A204.1 (cell line): ENCODE measurements around the gene ZMYND10.
"Not testable (repeated sequence)": the region's sequence is repeated elsewhere in the genome, so short reads cannot be mapped to it uniquely, and the experiment has no call there.

Experiments used
- FAIRE-seq: peaks from 2 replicates; lab custom pipeline; 2012; peaks lifted over from hg19 to GRCh38; lab: Jason Lieb, UNC

Gene ZMYND10

DNA sequence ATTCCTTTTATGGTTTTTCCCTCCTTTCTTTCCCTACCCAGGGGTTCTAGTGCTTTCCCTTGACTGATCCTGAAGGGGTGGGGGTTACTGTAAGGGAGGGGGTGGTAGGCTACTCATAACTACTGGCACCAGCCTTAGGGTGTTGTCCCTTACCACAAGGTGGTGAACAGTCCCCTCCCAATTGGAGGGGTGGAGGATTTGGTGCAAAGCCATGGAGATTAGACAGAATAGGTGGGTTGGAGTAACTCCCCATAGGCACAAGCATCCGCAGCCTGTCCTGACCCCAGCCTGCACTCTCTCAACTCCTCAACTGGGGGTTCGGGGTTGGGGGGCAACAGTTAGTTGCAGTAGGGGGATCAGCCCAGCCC lies 20.4 kb downstream of the ZMYND10 start:
- no peak for FAIRE-seq

DNA sequence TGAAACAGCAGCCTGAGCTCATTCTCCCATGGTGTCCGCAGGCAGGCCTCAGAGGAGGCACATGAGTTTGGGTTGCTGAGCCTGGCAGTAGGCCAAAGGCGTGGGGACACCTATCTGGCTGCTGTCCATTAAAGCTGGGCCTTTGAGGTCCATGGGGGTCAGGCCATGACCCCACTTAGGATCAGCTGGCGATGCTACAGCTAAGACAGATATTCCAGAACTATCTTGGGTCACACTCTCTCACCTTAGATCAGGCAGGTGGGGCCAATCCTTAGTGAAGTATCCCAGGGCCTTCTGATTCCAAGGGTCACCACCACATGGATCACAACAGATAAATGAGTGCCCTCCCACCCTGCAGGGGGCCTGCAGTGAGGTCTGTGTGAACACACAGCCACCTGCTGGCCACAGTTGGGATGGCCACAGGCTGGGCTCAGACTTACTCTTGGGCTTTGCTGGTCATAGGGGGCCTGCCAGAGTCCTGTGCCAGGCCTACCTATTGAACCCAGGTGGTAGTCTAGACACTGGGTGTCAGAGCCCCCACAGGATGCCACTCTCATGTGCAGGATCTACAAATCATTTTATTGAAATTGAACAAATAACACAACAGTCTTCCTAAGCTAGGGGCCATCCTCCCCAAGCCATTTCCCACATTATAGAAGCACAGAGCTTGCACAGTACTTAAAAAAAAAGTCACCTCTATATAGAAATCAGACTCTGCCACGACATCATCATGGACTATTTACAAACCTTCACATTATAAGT lies 21.0 kb downstream of the ZMYND10 start:
- no peak for FAIRE-seq

DNA sequence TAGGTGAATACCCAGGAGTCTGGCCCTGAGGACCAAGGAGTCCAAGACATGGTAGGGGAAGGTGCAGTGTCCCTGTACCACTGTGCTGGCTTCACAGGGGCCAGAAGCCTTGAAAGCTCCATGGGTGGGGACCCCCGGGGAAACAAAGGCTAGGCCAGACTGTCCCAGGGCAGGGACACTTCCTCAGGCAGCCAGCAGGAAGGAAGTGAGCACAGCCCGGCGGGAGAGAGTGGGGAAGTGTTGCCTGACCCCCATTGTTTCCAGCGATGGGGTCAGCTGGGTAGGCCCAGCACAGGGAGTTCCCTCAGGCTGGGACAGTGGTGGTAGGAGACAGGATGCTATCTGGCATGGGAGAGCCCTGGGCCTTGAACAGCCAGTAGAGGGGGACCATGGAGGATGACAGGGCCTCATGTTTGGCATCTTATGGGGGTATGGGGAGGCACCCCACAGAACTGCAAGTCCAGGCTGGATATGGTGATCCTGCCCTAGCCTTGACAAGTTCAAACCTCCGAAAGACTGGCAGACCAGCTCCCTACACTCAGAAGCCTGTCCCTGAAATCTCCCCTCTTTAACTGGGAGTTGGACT lies 21.8 kb downstream of the ZMYND10 start:
- no peak for FAIRE-seq

DNA sequence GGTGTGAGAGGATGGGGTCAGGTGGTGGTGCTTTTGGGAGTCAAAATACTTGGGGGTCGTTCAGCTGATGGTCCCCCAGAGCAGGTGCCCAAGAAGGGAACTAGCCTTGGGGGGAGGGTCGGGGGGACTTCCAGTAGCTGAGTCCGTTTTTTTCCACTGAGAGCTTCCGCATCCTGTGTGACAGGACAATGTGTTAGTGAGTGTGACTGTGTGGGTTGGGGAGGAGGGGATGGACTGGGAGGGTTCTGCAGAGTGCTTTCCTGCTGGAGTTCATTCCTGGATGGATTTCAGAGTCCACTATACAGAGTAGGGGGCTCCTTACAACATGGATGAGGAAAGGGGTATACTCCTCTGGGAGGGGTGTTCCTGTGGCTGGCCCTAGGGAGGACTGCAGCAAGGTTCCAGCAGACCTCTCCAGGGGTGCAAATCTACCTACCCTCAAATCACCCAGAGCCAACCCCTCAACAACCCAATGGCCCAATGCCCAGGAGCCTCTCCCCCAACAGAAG lies 22.4 kb downstream of the ZMYND10 start:
- no peak for FAIRE-seq

DNA sequence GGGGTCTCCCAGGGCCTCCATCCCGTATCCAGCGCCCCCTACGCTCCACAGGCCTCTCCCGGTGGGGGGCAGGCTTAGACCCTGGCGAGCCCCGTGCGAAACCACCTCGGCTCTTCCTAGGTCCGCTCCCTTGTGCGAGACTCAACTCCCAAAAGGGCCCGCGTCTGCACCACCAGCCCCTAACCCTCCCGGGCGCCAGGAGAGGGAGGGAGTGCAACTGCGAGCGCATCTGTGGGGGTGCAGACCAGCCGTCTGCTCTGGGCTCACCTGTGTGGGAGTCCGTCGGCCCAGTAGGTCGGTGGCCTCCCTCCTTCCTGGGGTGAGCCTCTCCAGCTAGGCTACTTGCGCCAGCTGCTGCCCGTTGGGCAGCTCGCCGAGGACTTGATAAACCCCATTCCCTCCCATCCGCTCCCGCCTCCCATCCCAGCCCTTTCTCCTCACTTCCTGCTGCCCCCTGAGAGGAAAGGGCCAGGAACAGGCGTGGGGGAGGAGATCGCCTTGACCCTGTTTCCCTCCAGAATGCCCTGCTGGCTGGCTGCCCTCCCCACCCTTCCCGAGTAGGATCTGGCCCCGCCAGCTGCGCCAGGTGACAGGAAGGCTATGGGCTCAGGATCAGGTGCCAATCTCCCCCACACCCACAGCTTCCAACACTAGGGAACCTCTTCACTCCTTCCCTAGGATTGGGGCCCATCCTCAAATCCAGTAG lies 23.0 kb downstream of the ZMYND10 start, which contains the start of gene HYAL2:
Gene HYAL2, minus strand, starts transcription at position 360 of the 706 bp plus-strand sequence. CDS start 2,256 bp downstream, outside the sequence.
- no peak for FAIRE-seq

DNA sequence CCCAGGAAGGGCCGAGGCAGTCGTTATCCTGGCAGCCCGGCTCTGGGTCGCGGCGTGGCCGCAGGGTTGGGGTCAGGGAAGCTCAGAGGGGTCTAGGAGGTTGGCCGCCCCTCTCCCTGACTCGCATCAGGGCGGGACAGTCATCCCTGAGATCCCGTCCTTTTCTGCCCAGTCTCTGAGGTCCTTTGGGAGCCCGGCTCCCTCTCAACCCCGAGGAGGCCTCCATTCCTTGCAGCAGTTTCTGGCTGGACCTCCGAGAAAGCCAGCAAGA lies 23.5 kb downstream of the ZMYND10 start:
- FAIRE-seq: no peak

DNA sequence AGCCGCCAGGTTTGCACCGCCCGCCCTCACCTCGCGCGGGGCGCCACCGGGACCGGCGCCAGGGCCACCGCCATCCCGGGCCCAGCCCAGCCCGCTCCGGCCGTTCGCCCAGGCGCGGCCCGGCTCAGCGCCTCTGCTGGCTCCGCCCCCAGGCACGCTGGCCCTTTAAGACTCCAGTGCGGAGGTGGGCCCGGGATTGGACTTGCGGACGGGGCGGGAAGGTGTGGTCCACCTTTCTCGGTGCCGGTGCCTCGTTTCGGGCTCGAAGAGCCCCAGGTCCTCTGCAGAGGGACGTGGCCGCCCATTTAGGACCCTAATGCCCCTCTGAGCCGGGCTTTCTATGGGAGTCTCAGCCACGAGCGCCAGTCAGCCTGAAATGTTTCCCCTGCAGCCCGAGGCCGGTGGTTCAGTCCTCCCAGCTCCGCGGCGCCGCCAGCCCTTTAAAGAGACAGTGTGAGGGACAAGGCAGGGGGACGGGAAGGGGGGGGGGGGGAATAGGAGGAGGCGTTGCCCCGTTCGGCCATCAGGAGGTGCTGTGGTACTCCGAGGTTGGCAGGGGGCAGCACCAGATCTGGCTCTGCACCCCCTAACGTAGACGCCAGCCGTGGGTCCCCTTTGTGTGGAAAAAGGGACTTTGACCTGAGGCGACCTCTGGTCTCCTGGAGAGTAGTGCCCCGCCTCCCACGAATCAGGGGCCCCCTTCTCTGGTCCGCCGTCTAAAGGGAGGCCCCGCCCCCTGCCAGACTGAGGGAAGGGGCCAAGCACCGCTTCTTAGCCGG lies 24.0 kb downstream of the ZMYND10 start:
- no peak for FAIRE-seq

DNA sequence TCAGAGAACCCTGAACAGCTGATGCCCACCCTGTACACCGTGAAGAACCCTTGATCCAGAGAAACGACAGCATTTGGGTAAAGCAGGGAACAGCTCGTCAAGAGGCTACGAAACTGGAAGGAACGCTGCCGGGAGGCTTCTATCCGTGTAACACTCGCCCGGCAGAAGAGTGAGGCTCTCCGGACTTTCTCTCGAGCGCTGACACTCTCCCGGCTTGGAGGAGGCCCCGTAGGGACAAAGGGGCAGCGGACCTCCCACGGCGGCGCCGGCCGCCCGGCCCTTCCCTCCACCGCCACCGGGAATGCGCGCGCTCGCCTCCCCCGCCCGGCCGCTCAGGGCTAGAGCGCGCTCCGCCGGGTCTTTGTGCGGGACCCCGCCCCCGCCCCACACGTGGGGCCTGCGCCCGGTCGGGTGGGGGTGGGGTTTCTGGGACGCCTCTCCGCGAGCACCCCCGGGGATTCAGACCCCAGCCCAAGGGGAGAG lies 24.6 kb downstream of the ZMYND10 start:
- FAIRE-seq: no peak

DNA sequence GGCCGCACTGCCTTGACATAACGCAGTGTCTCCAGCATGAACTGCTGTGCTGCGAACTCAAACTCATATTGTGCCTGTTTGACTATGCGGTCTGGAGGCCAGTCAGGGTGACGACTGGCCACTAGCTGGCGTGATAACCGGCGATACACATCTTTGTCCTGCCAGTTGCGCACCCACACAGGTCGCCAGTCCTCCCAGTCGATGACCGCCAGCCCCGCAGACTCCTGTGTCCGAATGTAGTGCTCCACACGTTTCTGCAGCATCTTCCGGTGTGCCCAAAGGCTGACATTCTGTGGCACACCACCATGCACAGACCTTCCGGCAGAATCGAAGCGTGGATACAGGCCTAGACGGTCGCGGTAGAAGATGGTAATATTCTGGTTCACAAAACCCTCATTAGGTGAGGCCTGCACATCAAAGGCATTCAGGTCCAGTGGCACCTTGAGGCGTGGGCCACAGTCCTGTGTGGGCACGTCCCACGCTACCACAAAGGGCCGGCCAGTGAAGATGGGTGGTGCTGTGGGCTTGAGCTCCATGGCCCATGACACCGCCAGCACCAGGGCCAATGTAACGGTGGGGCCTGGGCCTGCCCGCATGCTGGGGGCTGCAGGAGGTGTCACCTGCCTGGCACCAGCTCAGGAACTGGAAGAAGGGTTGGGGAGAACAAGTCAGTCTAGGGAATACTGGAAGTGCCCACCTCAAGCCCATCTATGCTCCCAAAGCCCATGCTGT lies 25.5 kb downstream of the ZMYND10 start:
- FAIRE-seq: no peak

DNA sequence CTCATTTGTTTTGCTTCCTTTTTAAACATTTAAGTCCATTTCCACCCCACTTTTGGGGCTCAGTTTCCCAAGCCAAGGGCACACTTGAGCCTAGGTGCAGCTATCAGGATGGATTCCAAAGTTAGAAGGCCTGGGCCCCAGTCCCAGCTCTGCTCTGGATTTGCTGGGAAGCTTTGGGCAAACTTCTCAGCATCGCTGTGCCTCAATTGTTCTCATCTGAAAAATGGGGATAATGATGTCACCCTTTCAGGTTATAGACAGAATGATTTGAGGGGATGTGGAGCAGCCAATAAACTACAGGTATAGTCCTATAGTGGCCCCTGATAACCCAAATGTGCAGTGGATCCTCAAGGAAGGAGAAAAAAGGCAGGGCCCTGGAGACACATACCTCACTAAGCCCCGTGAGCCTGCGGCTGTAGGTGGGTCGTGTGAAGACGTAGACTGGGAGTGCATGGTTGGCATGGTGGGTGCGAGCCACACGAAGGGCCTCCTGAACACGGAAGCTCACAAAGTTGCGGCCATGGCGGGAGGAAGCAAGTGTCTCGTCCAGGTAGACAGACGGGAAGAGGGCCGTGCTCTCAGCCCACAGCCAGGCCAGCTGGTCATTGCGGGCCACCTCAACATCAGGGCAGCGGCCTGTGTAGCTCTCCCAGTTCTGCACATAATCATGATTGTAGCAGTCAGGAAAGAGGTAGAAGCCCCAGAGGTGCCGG lies 26.2 kb downstream of the ZMYND10 start:
- FAIRE-seq: no peak

DNA sequence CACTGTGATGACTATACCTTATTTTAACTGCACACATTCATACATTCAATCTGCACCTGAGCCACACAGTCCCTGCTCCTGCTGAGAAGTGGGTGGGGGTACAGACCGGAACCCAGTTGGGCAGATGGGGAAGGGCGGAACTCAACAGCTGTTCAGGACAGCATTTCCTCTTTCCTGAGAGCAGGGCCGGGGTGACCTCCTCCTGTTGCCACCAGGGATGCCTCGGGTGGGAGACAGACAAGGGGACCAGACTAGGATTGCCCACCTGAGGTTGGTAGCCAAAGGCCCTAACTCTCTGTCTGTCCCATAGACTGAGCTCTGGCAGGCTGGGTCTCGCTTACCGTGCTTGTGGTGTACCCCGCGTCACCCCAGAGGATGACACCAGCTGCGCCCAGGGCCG lies 26.9 kb downstream of the ZMYND10 start:
- no peak for FAIRE-seq

DNA sequence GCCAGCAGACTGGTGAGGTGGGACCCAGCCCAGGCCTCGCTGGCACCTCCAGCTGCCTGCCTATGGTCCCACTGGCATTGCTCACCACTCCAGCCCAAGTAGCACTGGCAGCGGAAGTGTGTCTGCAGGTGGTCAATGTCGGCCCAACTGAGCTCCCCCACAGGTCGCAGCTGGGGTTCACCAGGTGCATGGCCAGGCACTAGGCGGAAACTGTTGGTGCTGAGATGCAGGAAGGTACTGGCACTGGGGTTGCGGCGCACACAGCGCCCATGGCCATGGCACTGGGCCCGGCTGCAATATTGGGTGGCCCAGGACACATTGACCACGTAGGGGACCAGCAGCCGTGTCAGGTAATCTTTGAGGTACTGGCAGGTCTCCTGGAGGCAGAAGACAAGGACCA lies 27.4 kb downstream of the ZMYND10 start:
- FAIRE-seq: no peak

DNA sequence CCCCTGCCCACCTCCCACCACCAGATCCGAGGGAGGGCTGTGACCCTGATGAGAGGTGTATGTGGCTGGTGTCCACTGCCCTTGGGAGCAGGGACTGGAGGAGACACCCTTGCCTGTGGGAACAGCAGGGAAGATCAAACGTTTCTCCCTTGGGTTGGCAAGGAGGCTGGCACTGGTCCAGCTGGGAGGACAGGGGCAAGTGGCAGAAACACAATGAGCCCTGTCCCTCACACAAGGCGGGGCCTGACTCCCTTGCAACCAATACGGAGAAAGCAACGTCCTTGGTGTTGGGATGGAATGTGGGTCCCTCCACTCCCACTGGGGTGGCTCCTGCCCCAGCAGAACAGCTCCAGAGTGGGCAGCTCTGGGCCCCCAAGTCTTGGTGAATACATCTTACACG lies 28.2 kb downstream of the ZMYND10 start:
- FAIRE-seq: no peak

DNA sequence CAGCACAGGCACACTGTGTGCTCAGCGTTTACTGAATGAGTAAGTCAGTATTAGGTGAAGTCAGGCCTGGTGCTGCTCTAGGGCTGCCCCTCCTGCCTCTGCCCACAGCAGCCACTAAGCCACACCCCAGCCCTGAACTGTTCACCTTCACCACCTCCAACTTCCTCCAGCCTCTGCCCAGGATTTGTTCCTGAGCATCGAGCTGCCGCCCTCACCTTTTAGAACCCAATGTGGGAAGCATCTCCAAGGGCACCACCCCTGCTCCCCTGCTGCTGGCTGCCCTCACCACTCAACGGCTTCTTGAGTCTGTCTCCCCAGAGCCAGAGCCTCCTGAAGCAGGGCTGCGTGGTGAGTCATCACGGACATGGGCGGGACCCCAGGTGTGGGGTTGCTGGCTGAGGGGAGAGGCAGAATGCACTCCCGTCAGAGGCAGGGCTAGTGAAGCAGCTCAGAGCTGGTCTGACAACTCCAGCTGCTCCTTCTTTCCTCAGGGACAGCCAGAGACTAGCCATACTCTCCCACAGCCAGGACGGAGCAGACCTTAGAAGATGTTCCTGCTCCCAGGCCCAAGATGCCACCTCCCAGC lies 28.8 kb downstream of the ZMYND10 start:
- FAIRE-seq: no peak

DNA sequence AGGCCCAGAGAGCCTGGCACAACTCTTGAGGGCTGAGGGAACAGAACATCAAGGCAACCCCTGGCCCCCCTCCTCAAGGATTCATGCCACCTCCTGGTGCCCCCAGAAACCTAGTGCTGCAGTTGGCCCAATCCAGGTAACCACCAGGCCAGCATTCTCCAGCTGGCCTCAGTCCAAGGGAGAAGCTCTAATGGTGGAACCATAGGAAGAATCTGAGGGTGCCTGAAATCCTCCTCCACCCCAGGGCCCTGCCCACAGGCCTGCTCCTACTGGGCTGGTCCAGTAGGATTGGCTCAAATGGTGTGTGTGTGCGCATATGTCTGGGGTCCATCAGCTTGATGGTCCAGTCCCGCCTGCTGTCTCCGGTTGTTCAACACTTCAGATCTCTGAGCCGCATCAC lies 30.7 kb downstream of the ZMYND10 start:
- no peak for FAIRE-seq

DNA sequence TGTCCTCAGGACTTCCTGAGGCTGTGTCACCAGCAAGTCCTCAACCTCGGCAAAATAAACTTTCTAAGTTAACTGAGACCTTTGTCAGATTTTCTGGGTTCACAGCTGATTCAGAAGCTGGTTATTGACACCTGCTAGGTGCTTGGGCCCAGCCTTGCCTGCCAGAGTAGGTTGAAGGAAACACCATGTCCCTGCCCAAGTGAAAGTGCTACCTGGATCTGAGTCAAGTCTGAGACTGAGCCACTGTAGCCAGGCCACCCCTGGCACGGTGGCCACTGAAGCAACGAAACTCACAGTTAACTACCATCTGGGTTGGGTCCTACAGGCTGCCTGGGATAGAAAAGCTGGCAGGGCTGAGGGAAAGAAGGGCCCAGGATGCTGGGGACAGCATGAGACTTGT lies 31.2 kb downstream of the ZMYND10 start:
- no peak for FAIRE-seq

DNA sequence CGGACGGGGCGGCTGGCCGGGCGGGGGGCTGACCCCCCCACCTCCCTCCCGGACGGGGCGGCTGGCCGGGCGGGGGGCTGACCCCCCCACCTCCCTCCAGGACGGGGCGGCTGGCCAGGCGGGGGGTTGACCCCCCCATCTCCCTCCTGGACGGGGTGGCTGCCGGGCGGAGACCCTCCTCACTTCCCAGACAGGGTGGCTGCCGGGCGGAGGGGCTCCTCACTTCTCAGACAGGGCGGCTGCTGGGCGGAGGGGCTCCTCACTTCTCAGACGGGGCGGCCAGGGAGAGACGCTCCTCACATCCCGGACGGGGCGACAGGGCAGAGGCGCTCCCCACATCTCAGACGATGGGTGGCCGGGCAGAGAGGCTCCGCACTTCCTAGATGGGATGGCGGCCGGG lies 33.5 kb downstream of the ZMYND10 start:
- not testable (repeated sequence) for FAIRE-seq

DNA sequence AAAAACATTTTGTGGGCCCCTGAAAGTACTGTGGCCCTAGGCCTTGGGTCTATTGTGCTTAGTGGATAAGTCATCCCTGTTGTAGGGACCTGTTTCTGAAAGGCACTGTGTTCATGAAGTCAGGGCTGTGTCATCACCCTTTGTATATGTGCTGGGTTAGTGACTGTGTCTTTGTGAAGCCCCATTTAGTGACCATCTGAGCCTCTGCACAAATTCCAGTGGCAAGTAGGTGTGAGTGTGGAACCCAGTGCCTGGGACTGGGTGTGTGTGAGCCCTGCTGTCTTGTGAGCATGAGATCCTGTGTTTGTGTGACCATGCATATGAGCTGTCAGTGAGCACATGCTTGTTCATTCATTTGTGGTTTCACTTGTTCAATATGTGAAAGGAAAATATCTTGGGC lies 40.9 kb downstream of the ZMYND10 start:
- FAIRE-seq: no peak

DNA sequence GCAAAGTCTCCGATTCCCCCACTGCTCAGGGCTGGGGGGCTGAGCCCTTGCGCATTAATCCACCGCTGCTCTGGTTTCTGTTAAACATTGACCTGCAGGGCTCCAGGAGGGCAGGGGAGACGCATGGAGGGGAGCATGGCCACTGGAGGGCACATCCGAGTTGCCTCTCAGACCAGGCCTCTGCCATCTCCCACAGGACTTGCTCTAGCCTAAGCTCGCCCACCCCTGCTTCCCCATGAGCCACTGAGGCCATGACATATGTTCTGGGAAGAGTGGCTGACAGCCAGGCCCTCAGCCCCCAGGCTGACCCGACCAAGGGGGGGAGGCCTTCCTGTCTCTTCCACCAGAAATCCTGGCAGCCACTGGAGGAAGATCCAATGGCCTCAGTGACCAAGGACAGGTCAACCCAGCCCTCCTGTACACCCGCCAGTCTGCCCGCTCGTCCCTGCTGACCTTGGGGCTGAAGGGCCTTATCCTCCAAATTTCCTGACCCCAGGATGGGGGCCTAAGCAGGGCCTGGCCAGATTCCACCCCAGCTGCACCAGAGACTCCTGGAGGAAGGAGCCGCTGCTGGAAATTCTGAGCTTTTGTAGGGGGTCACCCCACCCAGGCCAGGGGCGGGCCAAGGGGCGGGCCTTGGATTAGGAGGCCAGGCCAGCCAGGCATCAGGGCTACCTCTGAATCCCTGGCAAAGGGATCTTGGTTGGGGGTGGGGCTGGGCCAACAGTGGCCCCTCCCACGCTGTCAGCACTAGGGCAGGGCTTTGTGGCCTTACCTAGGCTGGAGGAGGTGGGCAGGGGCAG lies 42.3 kb downstream of the ZMYND10 start, which contains the start of gene HYAL1:
Gene HYAL1, minus strand, starts transcription at position 562 of the 803 bp plus-strand sequence. CDS start 618 bp downstream, outside the sequence.
- FAIRE-seq: no peak
